ENCODE data around the gene VPS37D. TPM values are rescaled to one million over a fixed set of nuclear protein-coding genes. Genes with fewer than 3 reads are reported as not detected.
"Not testable (repeated sequence)": the region's sequence is repeated elsewhere in the genome, so short reads cannot be mapped to it uniquely, and the experiment has no call there.

The VPS37D gene
- total and polyA plus RNA-seq, 2 of the 4 experiments (the other 2 are of a cell fraction), result 2.3 to 3.1 TPM

DNA sequence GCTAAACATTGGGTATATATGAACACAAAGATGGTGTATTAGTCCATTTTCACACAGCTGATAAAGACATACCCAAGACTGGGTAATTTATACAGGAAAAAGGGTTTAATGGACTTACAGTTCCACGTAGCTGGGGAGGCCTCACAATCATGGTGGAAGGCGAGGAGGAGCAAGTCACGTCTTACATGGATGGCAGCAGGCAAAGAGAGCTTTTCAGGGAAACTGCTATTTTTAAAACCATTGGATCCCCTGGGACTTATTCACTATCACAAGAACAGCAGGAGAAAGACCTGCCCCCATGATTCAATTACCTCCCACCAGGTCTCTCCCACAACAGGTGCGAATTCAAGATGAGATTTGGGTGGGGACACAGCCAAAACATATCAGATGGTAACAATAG, 12.3 kb upstream of the VPS37D start:
- H2AK9ac ChIP-seq (replicated peaks; ENCODE audit: low read depth, low read length, poor library complexity); in situ Hi-C loops (cut with MboI; ENCODE audit: low sequenced_read_pairs); H3K36me3 ChIP-seq (ENCODE audit: control insufficient read depth, insufficient read depth, low read length); ATAC-seq (ENCODE audit: low read depth); H4K8ac ChIP-seq (ENCODE audit: low read depth in 2 of 2, low read length in 2 of 2); H3K18ac ChIP-seq (ENCODE audit: low read depth, low read length); H4K5ac ChIP-seq (ENCODE audit: low read depth, low read length); intact Hi-C loops (cut with micrococcal nuclease); CTCF ChIA-PET; H4K91ac ChIP-seq (ENCODE audit: insufficient read depth, low read depth, low read length); H3K79me1 ChIP-seq (ENCODE audit: low read depth in 1 of 2, low read length in 2 of 2); dilution Hi-C loops (cut with HindIII; ENCODE audit: low sequenced_read_pairs, unreplicated experiment); H4K20me1 ChIP-seq (ENCODE audit: insufficient read depth, low read length); BruUV-seq (replicated peaks); DNase-seq; H2AK5ac ChIP-seq (ENCODE audit: low read depth, low read length); H3K14ac ChIP-seq (replicated peaks; ENCODE audit: low read depth, low read length); H2BK20ac ChIP-seq (ENCODE audit: low read depth, low read length); H3K23ac ChIP-seq (ENCODE audit: low read depth, low read length); H3K9me1 ChIP-seq (ENCODE audit: insufficient read depth, low read length); H2BK15ac ChIP-seq (ENCODE audit: low read depth, low read length); POLR2A ChIA-PET (ENCODE audit: unreplicated experiment); H2BK120ac ChIP-seq (ENCODE audit: low read depth, low read length); H3K9me3 ChIP-seq (ENCODE audit: control insufficient read depth, insufficient read depth, low read length); H3K9ac ChIP-seq (ENCODE audit: low read depth, low read length); H3K4me3 ChIP-seq (ENCODE audit: insufficient read depth, low read depth, low read length); H2BK5ac ChIP-seq (ENCODE audit: low read depth, low read length, poor library complexity, severe bottlenecking); H3K4ac ChIP-seq (ENCODE audit: low read depth, low read length); H3K4me2 ChIP-seq (ENCODE audit: low read depth, low read length); H3K56ac ChIP-seq (ENCODE audit: extremely low read depth, insufficient read depth, low read length); H3K4me1 ChIP-seq (ENCODE audit: control insufficient read depth, insufficient read depth, low read length); H3K27ac ChIP-seq (ENCODE audit: insufficient read depth, low read length); H2AFZ ChIP-seq (replicated peaks; ENCODE audit: low read length, poor library complexity): not testable (repeated sequence)
- peaks cover 21% of the 10 kb centered on the region for H3K27me3 ChIP-seq (ENCODE audit: control insufficient read depth, insufficient read depth, low read length)
- WGBS, 2 experiments (ENCODE audit: extremely low coverage in 2 of 2, insufficient read length in 1 of 2), result no CpG with 5 or more reads among the region's 4 CpGs

Data from IMR-90 (cell line).